C4-2B (cell line): ENCODE data around the gene FLT4.

Experiments used
- H3K27ac ChIP-seq: fragments of 450-650 bp; 2 replicates; pipeline ENCODE4 v1.5.1; 2017
- ZFX ChIP-seq: fragments of 450-650 bp; IDR thresholded peaks from 2 replicates; pipeline ENCODE4 v1.6.1; 2017
- TF ChIP-seq, protein P1 (sequence below): fragments of 450-650 bp; conservative IDR thresholded peaks from 2 replicates; pipeline ENCODE4 v1.5.1; 2017; ENCODE audit warnings: mild to moderate bottlenecking

The FLT4 gene

DNA sequence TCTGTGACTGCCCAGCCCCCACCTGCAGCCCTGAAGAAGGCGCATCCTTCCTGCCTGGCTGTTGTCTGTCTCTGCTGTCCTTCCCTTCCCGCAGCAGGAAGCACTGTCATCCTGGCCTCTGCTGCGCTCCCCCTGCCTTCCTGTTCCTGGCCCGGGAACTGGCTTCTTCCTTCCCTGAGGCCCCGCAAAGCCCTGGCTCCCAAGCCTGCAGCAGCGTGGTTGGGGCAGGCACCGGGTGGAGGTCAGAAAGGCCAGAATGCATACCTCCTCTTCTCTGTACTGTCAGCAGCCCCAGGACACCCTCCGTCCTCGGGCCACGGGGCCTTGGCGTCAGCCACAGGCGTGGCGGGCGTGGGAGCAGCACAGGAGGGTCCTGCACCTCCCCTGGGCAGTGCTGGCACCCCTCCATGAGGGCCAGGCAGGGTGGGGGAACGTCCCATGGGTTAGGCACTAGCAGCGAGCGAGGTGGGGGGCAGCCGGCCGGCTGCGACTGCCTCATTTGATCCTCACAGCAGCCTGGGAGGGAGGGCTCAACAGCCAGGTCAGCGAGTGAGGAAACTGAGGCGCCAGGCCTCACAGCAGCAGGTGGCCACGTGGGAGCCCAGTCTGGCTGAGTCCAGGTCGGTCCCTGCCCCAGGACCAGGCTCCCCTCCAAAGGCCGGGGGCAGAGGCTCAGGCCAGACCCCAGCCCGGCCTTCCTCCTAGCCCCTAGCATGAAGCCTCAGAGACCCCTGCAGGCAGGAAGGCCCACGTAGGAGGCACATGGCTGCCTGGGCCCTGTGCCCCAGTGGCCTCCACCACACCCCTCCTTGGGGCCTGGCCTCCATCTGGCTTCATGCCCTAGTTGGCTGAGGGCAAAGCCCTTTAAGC, 9.4 kb downstream of the FLT4 start:
- TF ChIP-seq, protein P1, sequence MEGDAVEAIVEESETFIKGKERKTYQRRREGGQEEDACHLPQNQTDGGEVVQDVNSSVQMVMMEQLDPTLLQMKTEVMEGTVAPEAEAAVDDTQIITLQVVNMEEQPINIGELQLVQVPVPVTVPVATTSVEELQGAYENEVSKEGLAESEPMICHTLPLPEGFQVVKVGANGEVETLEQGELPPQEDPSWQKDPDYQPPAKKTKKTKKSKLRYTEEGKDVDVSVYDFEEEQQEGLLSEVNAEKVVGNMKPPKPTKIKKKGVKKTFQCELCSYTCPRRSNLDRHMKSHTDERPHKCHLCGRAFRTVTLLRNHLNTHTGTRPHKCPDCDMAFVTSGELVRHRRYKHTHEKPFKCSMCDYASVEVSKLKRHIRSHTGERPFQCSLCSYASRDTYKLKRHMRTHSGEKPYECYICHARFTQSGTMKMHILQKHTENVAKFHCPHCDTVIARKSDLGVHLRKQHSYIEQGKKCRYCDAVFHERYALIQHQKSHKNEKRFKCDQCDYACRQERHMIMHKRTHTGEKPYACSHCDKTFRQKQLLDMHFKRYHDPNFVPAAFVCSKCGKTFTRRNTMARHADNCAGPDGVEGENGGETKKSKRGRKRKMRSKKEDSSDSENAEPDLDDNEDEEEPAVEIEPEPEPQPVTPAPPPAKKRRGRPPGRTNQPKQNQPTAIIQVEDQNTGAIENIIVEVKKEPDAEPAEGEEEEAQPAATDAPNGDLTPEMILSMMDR: no peak
- no peak overlapping the region for H3K27ac ChIP-seq

DNA sequence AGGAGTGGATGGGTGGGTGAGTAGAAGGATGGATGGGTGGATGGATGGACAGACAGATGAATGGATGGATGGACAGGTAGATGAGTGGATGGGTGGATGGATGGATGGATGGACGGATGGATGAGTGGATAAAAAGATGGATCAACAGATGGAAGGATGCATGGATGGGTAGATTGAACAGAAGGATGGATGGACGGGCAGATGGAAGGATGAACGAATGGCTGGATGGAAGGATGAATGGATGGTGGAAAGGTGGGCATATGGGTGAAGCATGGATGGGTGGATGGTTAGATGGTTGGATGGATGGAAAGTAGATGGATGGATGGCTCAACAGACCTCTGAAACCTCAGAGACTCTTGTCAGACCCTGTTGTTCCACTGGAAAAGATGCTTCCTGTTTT, 10.1 kb downstream of the FLT4 start:
- no peak for TF ChIP-seq ZFX
- TF ChIP-seq, protein P1: no peak
- H3K27ac ChIP-seq: no peak overlapping the region

DNA sequence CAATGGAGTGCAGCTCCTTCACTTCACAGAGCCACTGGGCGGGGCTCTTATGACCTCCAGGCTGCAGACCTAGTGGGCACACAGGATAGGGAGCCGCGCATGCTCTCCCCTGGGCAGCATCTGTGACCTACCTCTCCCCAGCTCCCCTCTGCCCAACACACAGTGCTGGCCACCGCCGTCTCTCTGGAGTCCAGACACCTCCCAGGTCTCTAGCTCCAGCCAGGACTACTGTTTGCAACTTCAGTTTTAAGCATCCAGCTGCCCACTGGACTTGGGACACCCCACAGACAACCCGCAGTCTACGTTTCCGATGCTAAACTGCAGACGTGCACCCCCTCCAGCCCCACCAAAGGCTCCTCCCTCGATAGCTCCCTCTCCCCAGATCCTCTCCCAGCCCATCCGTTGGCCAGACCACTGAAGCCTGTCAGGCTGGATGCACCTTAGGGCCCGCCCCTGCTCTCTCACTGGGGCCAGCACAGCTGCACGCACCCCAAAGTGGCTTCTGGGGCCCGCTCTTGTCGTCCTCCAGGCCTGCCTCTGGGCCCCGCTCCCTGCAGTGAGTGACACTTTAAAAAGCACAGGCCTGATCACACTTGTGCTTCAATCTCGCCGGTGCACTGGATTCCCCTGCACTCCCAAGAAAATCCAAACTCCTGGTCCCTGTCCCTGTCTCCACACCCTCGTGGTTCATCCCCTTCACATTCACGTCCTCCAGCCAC, 11.3 kb downstream of the FLT4 start:
- TF ChIP-seq, protein P1: no peak
- no peak for TF ChIP-seq ZFX
- no peak overlapping the region for H3K27ac ChIP-seq

DNA sequence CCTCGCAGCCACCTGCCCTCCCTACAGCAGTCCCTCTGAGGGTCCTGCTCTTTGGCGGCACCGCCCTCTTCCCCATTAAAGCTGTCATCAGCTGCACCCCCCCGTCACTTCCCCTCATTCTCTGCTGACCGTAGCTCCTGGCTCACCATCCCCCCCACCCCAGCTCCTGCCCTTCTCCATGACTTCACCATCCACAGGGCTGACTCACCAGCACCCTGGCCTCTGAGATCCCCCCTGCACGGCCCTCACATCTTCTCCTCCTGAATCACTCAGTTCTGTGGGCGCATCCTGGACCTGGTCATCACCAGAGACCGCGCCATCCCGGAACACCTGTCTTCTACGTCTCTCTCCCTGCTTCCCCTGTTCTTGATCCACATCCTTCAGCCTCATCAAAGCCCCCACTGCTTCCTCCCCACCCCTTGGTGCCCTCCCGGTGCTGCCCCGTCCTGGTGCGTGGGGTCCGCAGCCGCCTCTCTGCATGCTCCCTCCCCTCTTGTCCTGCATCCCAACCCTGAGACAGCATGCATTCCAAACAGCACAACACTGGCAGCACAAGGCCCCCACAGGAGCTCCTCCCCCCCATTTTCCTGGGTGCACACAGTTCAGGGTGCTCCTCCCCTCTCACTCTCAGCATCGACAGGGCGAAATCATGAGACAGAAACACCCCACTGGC, 12.9 kb downstream of the FLT4 start:
- H3K27ac ChIP-seq: no peak overlapping the region
- TF ChIP-seq, protein P1: no peak
- no peak for TF ChIP-seq ZFX

DNA sequence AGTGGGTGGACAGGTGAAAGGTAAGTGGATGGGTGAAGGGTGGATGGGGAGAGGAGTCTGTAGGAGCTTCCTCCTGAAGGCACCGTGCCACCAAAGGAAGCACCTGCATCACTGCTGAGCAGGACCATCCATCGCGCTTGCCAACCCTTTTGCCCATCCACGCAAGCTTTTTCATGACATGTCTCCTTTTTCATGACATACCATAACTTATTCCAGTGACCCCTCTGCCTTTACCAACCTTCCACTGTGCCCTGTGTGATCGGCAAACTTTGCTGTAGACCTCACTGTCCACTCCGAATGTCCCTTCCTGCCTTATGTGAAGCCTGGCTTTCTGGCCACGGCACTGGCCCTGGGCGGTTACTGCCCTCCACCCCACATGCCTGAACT, 13.4 kb downstream of the FLT4 start:
- no peak overlapping the region for H3K27ac ChIP-seq
- no peak for TF ChIP-seq ZFX
- TF ChIP-seq, protein P1: no peak

DNA sequence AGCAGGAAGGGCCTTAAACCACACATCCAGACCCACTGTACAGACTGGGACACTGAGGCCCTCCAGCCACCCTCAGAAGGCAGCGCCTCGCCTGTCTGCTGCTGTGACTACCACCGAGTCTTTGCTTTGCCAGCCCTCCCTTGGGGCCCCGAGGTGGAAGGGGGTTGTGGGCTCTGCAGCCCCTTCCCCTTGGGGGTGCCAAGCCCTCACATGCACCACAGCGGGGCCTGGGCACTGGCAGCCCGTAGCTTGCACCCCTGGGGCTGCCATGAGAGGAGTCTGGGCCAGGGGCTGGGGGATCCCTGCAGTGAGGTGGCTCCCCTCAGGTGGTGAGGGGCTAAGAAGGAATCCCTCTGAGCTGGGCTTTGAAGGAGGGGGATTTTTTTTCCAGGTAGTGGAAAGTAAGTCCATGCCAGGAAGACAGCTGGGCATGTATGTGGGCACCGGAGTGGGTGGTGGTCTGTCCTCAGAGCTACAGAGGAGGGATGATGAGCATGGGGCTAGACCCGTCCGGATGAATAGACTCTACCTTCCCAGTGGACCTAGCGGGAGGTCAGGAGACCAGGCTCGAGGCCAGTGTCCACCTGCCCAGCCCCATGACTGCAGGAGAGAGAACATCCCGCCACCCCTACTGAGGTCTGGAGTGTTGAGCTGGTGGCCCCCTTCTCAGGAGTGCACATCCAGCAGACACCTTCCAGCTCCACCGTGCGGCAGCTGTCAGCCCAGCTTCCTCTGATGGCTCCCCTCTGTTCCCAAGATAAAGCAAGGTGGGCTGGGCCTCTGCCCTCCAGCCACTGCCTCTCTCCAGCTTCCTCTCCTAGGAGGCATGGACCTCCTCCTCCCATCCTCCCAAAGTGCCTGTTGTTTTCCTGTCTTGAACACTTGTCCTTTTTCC, 15.9 kb downstream of the FLT4 start:
- no peak overlapping the region for H3K27ac ChIP-seq
- no peak for TF ChIP-seq ZFX
- TF ChIP-seq, protein P1: no peak
